GM23338 (cell line): ENCODE measurements around the gene CELSR1. TPM values are rescaled to one million over a fixed set of nuclear protein-coding genes. Genes with fewer than 3 reads are reported as not detected.

Experiments used
- ATAC-seq: fragments of 200-7000 bp; cut with Tn5 transposase; 3 replicates; pipeline ENCODE4 v1.9.1; 2020
- DNase-seq: peaks from one replicate; pipeline ENCODE4 v3.0.0-alpha.2; 2015; ENCODE audit warnings: low spot score
- H2AFZ ChIP-seq: fragments of 200-600 bp; sonication (generic); 2 replicates; pipeline ENCODE4 v1.8.0; 2016; ENCODE audit warnings: antibody characterized with exemption, mild to moderate bottlenecking, moderate library complexity
- H3F3A ChIP-seq: fragments of 200-600 bp; sonication (generic); replicated peaks from 2 replicates; pipeline ENCODE4 v1.8.0; 2017; ENCODE audit warnings: antibody characterized with exemption, mixed run types, low read depth
- H3K27ac ChIP-seq: fragments of 200-600 bp; sonication (generic); 2 replicates; pipeline ENCODE4 v1.6.1; 2016; ENCODE audit warnings: low read depth
- H3K27me3 ChIP-seq: fragments of 200-600 bp; sonication (generic); 2 replicates; pipeline ENCODE4 v1.8.0; 2016; ENCODE audit warnings: mild to moderate bottlenecking, mixed run types, moderate library complexity; ENCODE audit not compliant: insufficient read depth
- H3K36me3 ChIP-seq: fragments of 200-600 bp; sonication (generic); 2 replicates; pipeline ENCODE4 v1.8.0; 2016; ENCODE audit warnings: mild to moderate bottlenecking; ENCODE audit not compliant: insufficient read depth
- H3K4me1 ChIP-seq: fragments of 200-600 bp; sonication (generic); 2 replicates; pipeline ENCODE4 v1.8.0; 2016; ENCODE audit warnings: mild to moderate bottlenecking, moderate library complexity; ENCODE audit not compliant: insufficient read depth
- H3K4me2 ChIP-seq: fragments of 200-600 bp; sonication (generic); 2 replicates; pipeline ENCODE4 v1.7.1; 2017; ENCODE audit warnings: mixed run types
- H3K4me3 ChIP-seq: fragments of 200-600 bp; sonication (generic); 2 replicates; pipeline ENCODE4 v1.6.1; 2016; ENCODE audit warnings: mixed run types
- H3K79me2 ChIP-seq: fragments of 200-600 bp; sonication (generic); replicated peaks from 2 replicates; pipeline ENCODE4 v1.8.0; 2017; ENCODE audit warnings: mild to moderate bottlenecking; ENCODE audit not compliant: insufficient read depth
- H3K9me2 ChIP-seq: fragments of 200-600 bp; sonication (generic); 2 replicates; pipeline ENCODE4 v1.8.0; 2017; ENCODE audit not compliant: insufficient read depth
- H4K20me1 ChIP-seq: fragments of 200-600 bp; sonication (generic); replicated peaks from 2 replicates; pipeline ENCODE4 v1.8.0; 2017; ENCODE audit warnings: mild to moderate bottlenecking; ENCODE audit not compliant: insufficient read depth
- H3K27ac Mint-ChIP-seq: 2 replicates; pipeline ENCODE4 v1.8.0; 2020; ENCODE audit warnings: inconsistent platforms, mild to moderate bottlenecking, moderate library complexity, mixed read lengths
- H3K27me3 Mint-ChIP-seq: 3 replicates; pipeline ENCODE4 v1.8.0; 2022; ENCODE audit warnings: low read depth, mild to moderate bottlenecking, moderate library complexity, mixed read lengths, inconsistent platforms; ENCODE audit not compliant: insufficient read depth, poor library complexity
- H3K36me3 Mint-ChIP-seq: 3 replicates; pipeline ENCODE4 v1.8.0; 2021; ENCODE audit warnings: low read depth, mild to moderate bottlenecking, inconsistent platforms, moderate library complexity, mixed read lengths
- H3K4me1 Mint-ChIP-seq: 3 replicates; pipeline ENCODE4 v1.8.0; 2020; ENCODE audit warnings: mild to moderate bottlenecking, inconsistent platforms, mixed read lengths
- H3K4me3 Mint-ChIP-seq: 3 replicates; pipeline ENCODE4 v1.8.0; 2021; ENCODE audit warnings: moderate library complexity, mild to moderate bottlenecking, inconsistent platforms, mixed read lengths
- H3K9me3 Mint-ChIP-seq: 3 replicates; pipeline ENCODE4 v1.8.0; 2020; ENCODE audit warnings: moderate library complexity, mild to moderate bottlenecking, inconsistent platforms, mixed read lengths
- CREB1 ChIP-seq: fragments of 250-450 bp; sonication (Bioruptor Pico); IDR thresholded peaks from 2 replicates; pipeline ENCODE4 v1.5.0; 2020; ENCODE audit warnings: low read depth, mild to moderate bottlenecking, moderate library complexity
- ETS1 ChIP-seq: IDR thresholded peaks from 2 replicates; pipeline ENCODE4 v1.6.1; 2016; ENCODE audit warnings: antibody characterized with exemption
- EZH2 ChIP-seq: fragments of 200-600 bp; sonication (generic); IDR thresholded peaks from one replicate; pipeline ENCODE4 v1.8.0; 2017; ENCODE audit warnings: antibody characterized with exemption, mild to moderate bottlenecking, low read depth; ENCODE audit not compliant: unreplicated experiment
- EZH2phosphoT487 ChIP-seq: fragments of 200-600 bp; sonication (generic); IDR thresholded peaks from one replicate; pipeline ENCODE4 v1.8.1; 2018; ENCODE audit warnings: antibody characterized with exemption; ENCODE audit not compliant: unreplicated experiment
- JUNB ChIP-seq: IDR thresholded peaks from one replicate; pipeline ENCODE4 v1.6.1; 2016; ENCODE audit warnings: antibody characterized with exemption; ENCODE audit not compliant: unreplicated experiment
- NANOG ChIP-seq: IDR thresholded peaks from 2 replicates; pipeline ENCODE4 v1.6.1; 2016; ENCODE audit warnings: antibody characterized with exemption, borderline replicate concordance
- POLR2AphosphoS5 ChIP-seq: IDR thresholded peaks from 2 replicates; pipeline ENCODE4 v1.6.1; 2016; ENCODE audit warnings: antibody characterized with exemption, low read depth
- REST ChIP-seq: IDR thresholded peaks from one replicate; pipeline ENCODE4 v1.6.1; 2018; ENCODE audit warnings: antibody characterized with exemption; ENCODE audit not compliant: unreplicated experiment
- STAT1 ChIP-seq: IDR thresholded peaks from one replicate; pipeline ENCODE4 v1.6.1; 2016; ENCODE audit warnings: antibody characterized with exemption; ENCODE audit not compliant: unreplicated experiment
- ZNF331 ChIP-seq: fragments of 250-450 bp; sonication (Bioruptor Pico); IDR thresholded peaks from 2 replicates; pipeline ENCODE4 v1.5.0; 2020; ENCODE audit warnings: low read depth, mild to moderate bottlenecking, moderate library complexity
- ZNF462 ChIP-seq: fragments of 250-450 bp; sonication (Bioruptor Pico); IDR thresholded peaks from 2 replicates; pipeline ENCODE4 v1.5.0; 2020; ENCODE audit warnings: mild to moderate bottlenecking, moderate library complexity
- polyA plus RNA-seq: library from polyadenylated mRNA; unstranded; fragments of >200 nt; fragmentation: Nextera tagmentation; extraction: Ambion mirVana; gene quantifications from 2 replicates; pipeline ENCODE4 v1.2.1, GENCODE V29; 2016
- total RNA-seq: library from RNA; depleted of rRNA; stranded (reverse); fragments of >200 nt; shearing (Covaris generic); gene quantifications from 2 replicates; pipeline ENCODE4 v1.2.3, GENCODE V29; 2014
- TF ChIP-seq, protein P1 (sequence below), 2 experiments: fragments of 200-600 bp in 1 of 2; sonication (generic) in 1 of 2; conservative IDR thresholded peaks; 2 replicates each; pipeline versions ENCODE4 v1.5.1 to v1.6.1; 2016 to 2017; ENCODE audit warnings: antibody characterized with exemption in 2 of 2, low read depth in 2 of 2, mild to moderate bottlenecking in 2 of 2, moderate library complexity in 1 of 2

Gene CELSR1
- total and polyA plus RNA-seq, 2 experiments from 2014 or later, result 4.8 to 20.4 TPM

GRCh38 chr22:46541536-46541935, 4.1 kb upstream of the CELSR1 start:
- no peaks in the 10 kb centered on the region for H3K9me2 ChIP-seq
- no peaks in the 10 kb centered on the region for H3K36me3 ChIP-seq
- ATAC-seq (no peak), DNase-seq (no peak)
- H3K4me3 ChIP-seq, result no peak overlapping the region
- Mint-ChIP-seq H3K27me3 (peaks cover 23% of the 10 kb centered on the region), H3K4me1 (peaks cover 10% of the 10 kb centered on the region; the same call in 2 of the 3 replicates), H3K36me3 (no peaks in the 10 kb centered on the region), H3K27ac (no peak overlapping the region), H3K4me3 (no peak overlapping the region), H3K9me3 (no peaks in the 10 kb centered on the region)
- TF ChIP-seq, protein P1, sequence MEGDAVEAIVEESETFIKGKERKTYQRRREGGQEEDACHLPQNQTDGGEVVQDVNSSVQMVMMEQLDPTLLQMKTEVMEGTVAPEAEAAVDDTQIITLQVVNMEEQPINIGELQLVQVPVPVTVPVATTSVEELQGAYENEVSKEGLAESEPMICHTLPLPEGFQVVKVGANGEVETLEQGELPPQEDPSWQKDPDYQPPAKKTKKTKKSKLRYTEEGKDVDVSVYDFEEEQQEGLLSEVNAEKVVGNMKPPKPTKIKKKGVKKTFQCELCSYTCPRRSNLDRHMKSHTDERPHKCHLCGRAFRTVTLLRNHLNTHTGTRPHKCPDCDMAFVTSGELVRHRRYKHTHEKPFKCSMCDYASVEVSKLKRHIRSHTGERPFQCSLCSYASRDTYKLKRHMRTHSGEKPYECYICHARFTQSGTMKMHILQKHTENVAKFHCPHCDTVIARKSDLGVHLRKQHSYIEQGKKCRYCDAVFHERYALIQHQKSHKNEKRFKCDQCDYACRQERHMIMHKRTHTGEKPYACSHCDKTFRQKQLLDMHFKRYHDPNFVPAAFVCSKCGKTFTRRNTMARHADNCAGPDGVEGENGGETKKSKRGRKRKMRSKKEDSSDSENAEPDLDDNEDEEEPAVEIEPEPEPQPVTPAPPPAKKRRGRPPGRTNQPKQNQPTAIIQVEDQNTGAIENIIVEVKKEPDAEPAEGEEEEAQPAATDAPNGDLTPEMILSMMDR (conservative IDR thresholded peaks at IDR 0.05; ENCODE audit: low read depth in 2 of 2), result no peak
- no peak for TF ChIP-seq JUNB
- no peak for TF ChIP-seq STAT1
- TF ChIP-seq EZH2phosphoT487, result no peak
- TF ChIP-seq ZNF462, result no peak
- no peak for TF ChIP-seq ZNF331
- no peak for TF ChIP-seq ETS1
- no peak for TF ChIP-seq POLR2AphosphoS5
- no peak for TF ChIP-seq REST
- TF ChIP-seq CREB1 (CRISPR knock-in tag), result no peak
- no peak for TF ChIP-seq EZH2
- TF ChIP-seq NANOG, result no peak
- peaks cover 5% of the 10 kb centered on the region; the same call in 1 of the 2 replicates for H3K4me1 ChIP-seq
- no peaks in the 10 kb centered on the region for H3K79me2 ChIP-seq
- H3K4me2 ChIP-seq, result no peak overlapping the region
- peaks cover 29% of the 10 kb centered on the region for H3K27me3 ChIP-seq
- no peaks in the 10 kb centered on the region for H4K20me1 ChIP-seq
- H3K27ac ChIP-seq, result no peak overlapping the region
- H3F3A ChIP-seq, result no peaks in the 10 kb centered on the region
- H2AFZ ChIP-seq, result no peak overlapping the region
